GM23338 (cell line): ENCODE measurements around the gene PLD5. TPM values are rescaled to one million over a fixed set of nuclear protein-coding genes. Genes with fewer than 3 reads are reported as not detected.

ENCODE experiments used
- ATAC-seq: fragments of 200-7000 bp; cut with Tn5 transposase; 3 replicates; pipeline ENCODE4 v1.9.1; 2020
- DNase-seq: peaks from one replicate; pipeline ENCODE4 v3.0.0-alpha.2; 2015; ENCODE audit warnings: low spot score
- H2AFZ ChIP-seq: fragments of 200-600 bp; sonication (generic); 2 replicates; pipeline ENCODE4 v1.8.0; 2016; ENCODE audit warnings: antibody characterized with exemption, mild to moderate bottlenecking, moderate library complexity
- H3F3A ChIP-seq: fragments of 200-600 bp; sonication (generic); replicated peaks from 2 replicates; pipeline ENCODE4 v1.8.0; 2017; ENCODE audit warnings: antibody characterized with exemption, mixed run types, low read depth
- H3K27ac ChIP-seq: fragments of 200-600 bp; sonication (generic); 2 replicates; pipeline ENCODE4 v1.6.1; 2016; ENCODE audit warnings: low read depth
- H3K27me3 ChIP-seq: fragments of 200-600 bp; sonication (generic); 2 replicates; pipeline ENCODE4 v1.8.0; 2016; ENCODE audit warnings: mild to moderate bottlenecking, mixed run types, moderate library complexity; ENCODE audit not compliant: insufficient read depth
- H3K36me3 ChIP-seq: fragments of 200-600 bp; sonication (generic); 2 replicates; pipeline ENCODE4 v1.8.0; 2016; ENCODE audit warnings: mild to moderate bottlenecking; ENCODE audit not compliant: insufficient read depth
- H3K4me1 ChIP-seq: fragments of 200-600 bp; sonication (generic); 2 replicates; pipeline ENCODE4 v1.8.0; 2016; ENCODE audit warnings: mild to moderate bottlenecking, moderate library complexity; ENCODE audit not compliant: insufficient read depth
- H3K4me2 ChIP-seq: fragments of 200-600 bp; sonication (generic); 2 replicates; pipeline ENCODE4 v1.7.1; 2017; ENCODE audit warnings: mixed run types
- H3K4me3 ChIP-seq: fragments of 200-600 bp; sonication (generic); 2 replicates; pipeline ENCODE4 v1.6.1; 2016; ENCODE audit warnings: mixed run types
- H3K79me2 ChIP-seq: fragments of 200-600 bp; sonication (generic); replicated peaks from 2 replicates; pipeline ENCODE4 v1.8.0; 2017; ENCODE audit warnings: mild to moderate bottlenecking; ENCODE audit not compliant: insufficient read depth
- H3K9me2 ChIP-seq: fragments of 200-600 bp; sonication (generic); 2 replicates; pipeline ENCODE4 v1.8.0; 2017; ENCODE audit not compliant: insufficient read depth
- H4K20me1 ChIP-seq: fragments of 200-600 bp; sonication (generic); replicated peaks from 2 replicates; pipeline ENCODE4 v1.8.0; 2017; ENCODE audit warnings: mild to moderate bottlenecking; ENCODE audit not compliant: insufficient read depth
- H3K27ac Mint-ChIP-seq: 2 replicates; pipeline ENCODE4 v1.8.0; 2020; ENCODE audit warnings: inconsistent platforms, mild to moderate bottlenecking, moderate library complexity, mixed read lengths
- H3K27me3 Mint-ChIP-seq: 3 replicates; pipeline ENCODE4 v1.8.0; 2022; ENCODE audit warnings: low read depth, mild to moderate bottlenecking, moderate library complexity, mixed read lengths, inconsistent platforms; ENCODE audit not compliant: insufficient read depth, poor library complexity
- H3K36me3 Mint-ChIP-seq: 3 replicates; pipeline ENCODE4 v1.8.0; 2021; ENCODE audit warnings: low read depth, mild to moderate bottlenecking, inconsistent platforms, moderate library complexity, mixed read lengths
- H3K4me1 Mint-ChIP-seq: 3 replicates; pipeline ENCODE4 v1.8.0; 2020; ENCODE audit warnings: mild to moderate bottlenecking, inconsistent platforms, mixed read lengths
- H3K4me3 Mint-ChIP-seq: 3 replicates; pipeline ENCODE4 v1.8.0; 2021; ENCODE audit warnings: moderate library complexity, mild to moderate bottlenecking, inconsistent platforms, mixed read lengths
- H3K9me3 Mint-ChIP-seq: 3 replicates; pipeline ENCODE4 v1.8.0; 2020; ENCODE audit warnings: moderate library complexity, mild to moderate bottlenecking, inconsistent platforms, mixed read lengths
- EZH2 ChIP-seq: fragments of 200-600 bp; sonication (generic); IDR thresholded peaks from one replicate; pipeline ENCODE4 v1.8.0; 2017; ENCODE audit warnings: antibody characterized with exemption, mild to moderate bottlenecking, low read depth; ENCODE audit not compliant: unreplicated experiment
- JUNB ChIP-seq: IDR thresholded peaks from one replicate; pipeline ENCODE4 v1.6.1; 2016; ENCODE audit warnings: antibody characterized with exemption; ENCODE audit not compliant: unreplicated experiment
- NANOG ChIP-seq: IDR thresholded peaks from 2 replicates; pipeline ENCODE4 v1.6.1; 2016; ENCODE audit warnings: antibody characterized with exemption, borderline replicate concordance
- POLR2AphosphoS5 ChIP-seq: IDR thresholded peaks from 2 replicates; pipeline ENCODE4 v1.6.1; 2016; ENCODE audit warnings: antibody characterized with exemption, low read depth
- ZNF114 ChIP-seq: fragments of 250-450 bp; sonication (Bioruptor Pico); IDR thresholded peaks from 2 replicates; pipeline ENCODE4 v1.5.0; 2020; ENCODE audit warnings: mild to moderate bottlenecking, moderate library complexity
- ZNF331 ChIP-seq: fragments of 250-450 bp; sonication (Bioruptor Pico); IDR thresholded peaks from 2 replicates; pipeline ENCODE4 v1.5.0; 2020; ENCODE audit warnings: low read depth, mild to moderate bottlenecking, moderate library complexity
- polyA plus RNA-seq: library from polyadenylated mRNA; unstranded; fragments of >200 nt; fragmentation: Nextera tagmentation; extraction: Ambion mirVana; gene quantifications from 2 replicates; pipeline ENCODE4 v1.2.1, GENCODE V29; 2016
- total RNA-seq: library from RNA; depleted of rRNA; stranded (reverse); fragments of >200 nt; shearing (Covaris generic); gene quantifications from 2 replicates; pipeline ENCODE4 v1.2.3, GENCODE V29; 2014
- TF ChIP-seq, protein P1 (sequence below): IDR thresholded peaks from 2 replicates; pipeline ENCODE4 v1.6.1; 2016; ENCODE audit warnings: antibody characterized with exemption
- TF ChIP-seq, protein P2 (sequence below): IDR thresholded peaks from one replicate; pipeline ENCODE4 v1.6.1; 2018; ENCODE audit warnings: antibody characterized with exemption; ENCODE audit not compliant: unreplicated experiment
- TF ChIP-seq, protein P3 (sequence below), 2 experiments: fragments of 200-600 bp in 1 of 2; sonication (generic) in 1 of 2; conservative IDR thresholded peaks; 2 replicates each; pipeline versions ENCODE4 v1.5.1 to v1.6.1; 2016 to 2017; ENCODE audit warnings: antibody characterized with exemption in 2 of 2, low read depth in 2 of 2, mild to moderate bottlenecking in 2 of 2, moderate library complexity in 1 of 2

The PLD5 gene
- total and polyA plus RNA-seq, 2 experiments from 2014 or later = 5.5 to 5.8 TPM

DNA sequence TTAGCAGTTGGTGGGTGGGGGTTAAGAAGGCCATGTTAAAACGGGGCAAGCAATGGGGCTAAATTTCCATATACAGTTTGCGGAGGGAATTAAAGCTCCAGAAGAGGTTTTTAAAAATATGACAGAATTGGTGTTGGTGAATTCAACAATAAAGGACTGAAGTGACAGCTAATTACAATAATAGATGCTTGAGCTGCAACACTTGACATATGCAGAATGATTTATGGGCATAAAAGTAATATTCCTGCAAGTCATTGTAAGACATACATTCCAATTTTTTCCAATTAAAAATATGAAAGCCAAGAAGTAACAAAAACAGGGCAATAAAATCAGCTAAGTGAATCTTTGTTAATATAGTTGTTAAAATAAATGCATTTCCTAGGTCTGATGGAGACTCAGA is 323.4 kb downstream of the PLD5 start:
- Histone ChIP-seq H4K20me1 (no peaks in the 10 kb centered on the region), H3K27ac (no peak overlapping the region), H3K36me3 (no peaks in the 10 kb centered on the region), H3F3A (no peaks in the 10 kb centered on the region), H2AFZ (no peak overlapping the region), H3K4me2 (no peak overlapping the region), H3K27me3 (no peaks in the 10 kb centered on the region), H3K9me2 (no peaks in the 10 kb centered on the region; the same call in 1 of the 2 replicates), H3K4me1 (peaks cover 21% of the 10 kb centered on the region), H3K79me2 (no peaks in the 10 kb centered on the region), H3K4me3 (no peak overlapping the region)
- peaks cover 28% of the 10 kb centered on the region for H3K4me1 Mint-ChIP-seq
- TF ChIP-seq POLR2AphosphoS5 (no peak), NANOG (no peak)
- DNase-seq (no peak), ATAC-seq (no peak)
- H3K9me3 Mint-ChIP-seq = peaks cover 10% of the 10 kb centered on the region; the same call in 2 of the 3 replicates
- no peak overlapping the region for H3K4me3 Mint-ChIP-seq
- no peak overlapping the region for H3K27ac Mint-ChIP-seq
- peaks cover 3% of the 10 kb centered on the region for H3K27me3 Mint-ChIP-seq
- H3K36me3 Mint-ChIP-seq = peaks cover 12% of the 10 kb centered on the region

DNA sequence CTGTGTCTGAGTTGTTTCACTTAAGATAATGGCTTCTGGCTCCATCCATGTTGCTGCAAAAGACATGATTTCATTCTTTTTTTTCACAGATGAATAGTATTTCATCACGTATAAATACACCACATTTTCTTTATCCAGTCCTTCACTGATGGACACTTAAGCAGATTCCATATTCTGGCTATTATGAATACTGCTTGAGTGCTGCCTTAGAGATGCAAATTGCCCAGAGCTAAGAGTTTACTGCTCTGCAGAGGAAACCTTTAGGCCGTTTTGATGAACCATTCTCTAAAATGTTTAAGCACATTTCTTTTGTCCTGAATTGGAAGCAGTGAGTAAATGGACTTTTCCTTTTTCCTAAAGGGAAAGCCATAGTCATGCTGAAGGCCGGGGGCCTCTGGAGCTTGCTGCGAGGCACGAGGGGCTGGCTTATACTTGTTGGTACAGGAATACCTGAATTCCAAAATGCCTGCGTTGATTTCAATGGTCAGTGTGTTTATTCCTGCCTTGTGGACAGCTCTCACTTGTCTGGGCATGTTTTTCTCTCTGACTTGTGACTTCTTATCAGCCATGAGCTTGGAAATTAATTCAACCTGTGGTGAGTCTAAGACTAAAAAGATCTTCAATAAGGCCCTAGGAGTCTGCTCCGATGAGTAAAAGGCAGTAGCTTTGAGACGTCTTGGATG is 324.6 kb downstream of the PLD5 start:
- Mint-ChIP-seq H3K27ac (no peak overlapping the region), H3K27me3 (peaks cover 2% of the 10 kb centered on the region), H3K36me3 (peaks cover 12% of the 10 kb centered on the region), H3K4me1 (peaks cover 27% of the 10 kb centered on the region), H3K9me3 (peaks cover 10% of the 10 kb centered on the region; the same call in 2 of the 3 replicates), H3K4me3 (no peak overlapping the region)
- DNase-seq (no peak), ATAC-seq (no peak)
- peak overlapping the region; percentile 30; the same call in 1 of the 2 replicates for H3K27ac ChIP-seq
- H3K27me3 ChIP-seq = no peaks in the 10 kb centered on the region
- H3K36me3 ChIP-seq = no peaks in the 10 kb centered on the region
- no peak overlapping the region for H3K4me2 ChIP-seq
- no peak overlapping the region for H3K4me3 ChIP-seq
- H2AFZ ChIP-seq = no peak overlapping the region
- H3K4me1 ChIP-seq = peaks cover 22% of the 10 kb centered on the region; the same call in 1 of the 2 replicates
- no peaks in the 10 kb centered on the region for H3K79me2 ChIP-seq
- H4K20me1 ChIP-seq = no peaks in the 10 kb centered on the region
- H3K9me2 ChIP-seq = no peaks in the 10 kb centered on the region; the same call in 1 of the 2 replicates
- no peaks in the 10 kb centered on the region for H3F3A ChIP-seq
- TF ChIP-seq, protein P1, sequence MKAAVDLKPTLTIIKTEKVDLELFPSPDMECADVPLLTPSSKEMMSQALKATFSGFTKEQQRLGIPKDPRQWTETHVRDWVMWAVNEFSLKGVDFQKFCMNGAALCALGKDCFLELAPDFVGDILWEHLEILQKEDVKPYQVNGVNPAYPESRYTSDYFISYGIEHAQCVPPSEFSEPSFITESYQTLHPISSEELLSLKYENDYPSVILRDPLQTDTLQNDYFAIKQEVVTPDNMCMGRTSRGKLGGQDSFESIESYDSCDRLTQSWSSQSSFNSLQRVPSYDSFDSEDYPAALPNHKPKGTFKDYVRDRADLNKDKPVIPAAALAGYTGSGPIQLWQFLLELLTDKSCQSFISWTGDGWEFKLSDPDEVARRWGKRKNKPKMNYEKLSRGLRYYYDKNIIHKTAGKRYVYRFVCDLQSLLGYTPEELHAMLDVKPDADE = no peak
- TF ChIP-seq POLR2AphosphoS5 (no peak), JUNB (no peak), ZNF331 (CRISPR knock-in tag) (no peak), EZH2 (no peak), ZNF114 (no peak)
- TF ChIP-seq, protein P2, sequence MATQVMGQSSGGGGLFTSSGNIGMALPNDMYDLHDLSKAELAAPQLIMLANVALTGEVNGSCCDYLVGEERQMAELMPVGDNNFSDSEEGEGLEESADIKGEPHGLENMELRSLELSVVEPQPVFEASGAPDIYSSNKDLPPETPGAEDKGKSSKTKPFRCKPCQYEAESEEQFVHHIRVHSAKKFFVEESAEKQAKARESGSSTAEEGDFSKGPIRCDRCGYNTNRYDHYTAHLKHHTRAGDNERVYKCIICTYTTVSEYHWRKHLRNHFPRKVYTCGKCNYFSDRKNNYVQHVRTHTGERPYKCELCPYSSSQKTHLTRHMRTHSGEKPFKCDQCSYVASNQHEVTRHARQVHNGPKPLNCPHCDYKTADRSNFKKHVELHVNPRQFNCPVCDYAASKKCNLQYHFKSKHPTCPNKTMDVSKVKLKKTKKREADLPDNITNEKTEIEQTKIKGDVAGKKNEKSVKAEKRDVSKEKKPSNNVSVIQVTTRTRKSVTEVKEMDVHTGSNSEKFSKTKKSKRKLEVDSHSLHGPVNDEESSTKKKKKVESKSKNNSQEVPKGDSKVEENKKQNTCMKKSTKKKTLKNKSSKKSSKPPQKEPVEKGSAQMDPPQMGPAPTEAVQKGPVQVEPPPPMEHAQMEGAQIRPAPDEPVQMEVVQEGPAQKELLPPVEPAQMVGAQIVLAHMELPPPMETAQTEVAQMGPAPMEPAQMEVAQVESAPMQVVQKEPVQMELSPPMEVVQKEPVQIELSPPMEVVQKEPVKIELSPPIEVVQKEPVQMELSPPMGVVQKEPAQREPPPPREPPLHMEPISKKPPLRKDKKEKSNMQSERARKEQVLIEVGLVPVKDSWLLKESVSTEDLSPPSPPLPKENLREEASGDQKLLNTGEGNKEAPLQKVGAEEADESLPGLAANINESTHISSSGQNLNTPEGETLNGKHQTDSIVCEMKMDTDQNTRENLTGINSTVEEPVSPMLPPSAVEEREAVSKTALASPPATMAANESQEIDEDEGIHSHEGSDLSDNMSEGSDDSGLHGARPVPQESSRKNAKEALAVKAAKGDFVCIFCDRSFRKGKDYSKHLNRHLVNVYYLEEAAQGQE = no peak
- TF ChIP-seq, protein P3, sequence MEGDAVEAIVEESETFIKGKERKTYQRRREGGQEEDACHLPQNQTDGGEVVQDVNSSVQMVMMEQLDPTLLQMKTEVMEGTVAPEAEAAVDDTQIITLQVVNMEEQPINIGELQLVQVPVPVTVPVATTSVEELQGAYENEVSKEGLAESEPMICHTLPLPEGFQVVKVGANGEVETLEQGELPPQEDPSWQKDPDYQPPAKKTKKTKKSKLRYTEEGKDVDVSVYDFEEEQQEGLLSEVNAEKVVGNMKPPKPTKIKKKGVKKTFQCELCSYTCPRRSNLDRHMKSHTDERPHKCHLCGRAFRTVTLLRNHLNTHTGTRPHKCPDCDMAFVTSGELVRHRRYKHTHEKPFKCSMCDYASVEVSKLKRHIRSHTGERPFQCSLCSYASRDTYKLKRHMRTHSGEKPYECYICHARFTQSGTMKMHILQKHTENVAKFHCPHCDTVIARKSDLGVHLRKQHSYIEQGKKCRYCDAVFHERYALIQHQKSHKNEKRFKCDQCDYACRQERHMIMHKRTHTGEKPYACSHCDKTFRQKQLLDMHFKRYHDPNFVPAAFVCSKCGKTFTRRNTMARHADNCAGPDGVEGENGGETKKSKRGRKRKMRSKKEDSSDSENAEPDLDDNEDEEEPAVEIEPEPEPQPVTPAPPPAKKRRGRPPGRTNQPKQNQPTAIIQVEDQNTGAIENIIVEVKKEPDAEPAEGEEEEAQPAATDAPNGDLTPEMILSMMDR (conservative IDR thresholded peaks at IDR 0.05; ENCODE audit: low read depth in 2 of 2) = no peak
